ENCODE results near the gene HAPLN3. TPM values are rescaled to one million over a fixed set of nuclear protein-coding genes. Genes with fewer than 3 reads are reported as not detected.

The HAPLN3 gene
- total RNA-seq, 1 experiment from 2014 or later = 5.0 TPM

GRCh38 chr15:88901508-88902220 lies 6.3 kb upstream of the HAPLN3 start:
- no peak for DNase-seq (ENCODE audit: unreplicated experiment)
- Mint-ChIP-seq H3K36me3 (ENCODE audit: insufficient read depth, unreplicated experiment) (peaks cover 89% of the 10 kb centered on the region), H3K9me3 (ENCODE audit: unreplicated experiment) (no peaks in the 10 kb centered on the region), H3K4me3 (ENCODE audit: unreplicated experiment) (no peak overlapping the region), H3K27ac (ENCODE audit: low read depth, unreplicated experiment) (no peak overlapping the region), H3K4me1 (ENCODE audit: insufficient read depth, unreplicated experiment) (peaks cover 24% of the 10 kb centered on the region), H3K27me3 (ENCODE audit: insufficient read depth, unreplicated experiment) (no peaks in the 10 kb centered on the region)
- TF ChIP-seq CTCF (IDR thresholded peaks at IDR 0.05; ENCODE audit: unreplicated experiment) = no peak
- CTCF ChIA-PET = interaction anchor here (0.6 to 5.2 kb wide), 11 partner anchors 10 to 277 kb away, joined by 3 to 64 read pairs (median 4); no protein-coding TSS in a partner anchor
- no TSS peak for BruUV-seq (replicated peaks)
- intact Hi-C loops (cut with micrococcal nuclease) = no loop called here
- POLR2A ChIA-PET = interaction anchor here (0.8 to 1.2 kb wide), 2 partner anchors 14 to 15 kb away, joined by 3 to 5 read pairs; no protein-coding TSS in a partner anchor

GRCh38 chr15:88900982-88901418 lies 5.7 kb upstream of the HAPLN3 start:
- Mint-ChIP-seq H3K27ac (ENCODE audit: low read depth, unreplicated experiment) (peak overlapping the region; percentile 1), H3K9me3 (ENCODE audit: unreplicated experiment) (no peaks in the 10 kb centered on the region), H3K36me3 (ENCODE audit: insufficient read depth, unreplicated experiment) (peaks cover 87% of the 10 kb centered on the region), H3K4me1 (ENCODE audit: insufficient read depth, unreplicated experiment) (peaks cover 26% of the 10 kb centered on the region), H3K4me3 (ENCODE audit: unreplicated experiment) (no peak overlapping the region), H3K27me3 (ENCODE audit: insufficient read depth, unreplicated experiment) (no peaks in the 10 kb centered on the region)
- ChIA-PET POLR2A (interaction anchor here (1.0 kb wide), 1 partner anchor 11 kb away, joined by 3 read pairs; no protein-coding TSS in a partner anchor), CTCF (interaction anchor here (0.6 to 5.2 kb wide), 8 partner anchors 11 to 244 kb away, joined by 3 to 64 read pairs (median 4); no protein-coding TSS in a partner anchor)
- no TSS peak for BruUV-seq (replicated peaks)
- no peak for DNase-seq (ENCODE audit: unreplicated experiment)
- intact Hi-C loops (cut with micrococcal nuclease) = no loop called here
- no peak for TF ChIP-seq CTCF (IDR thresholded peaks at IDR 0.05; ENCODE audit: unreplicated experiment)

- Mint-ChIP-seq H3K27me3 (ENCODE audit: insufficient read depth, unreplicated experiment) (no peaks in the 10 kb centered on the region), H3K36me3 (ENCODE audit: insufficient read depth, unreplicated experiment) (peaks cover 81% of the 10 kb centered on the region), H3K4me3 (ENCODE audit: unreplicated experiment) (no peak overlapping the region), H3K27ac (ENCODE audit: low read depth, unreplicated experiment) (peak overlapping the region; percentile 1), H3K9me3 (ENCODE audit: unreplicated experiment) (no peaks in the 10 kb centered on the region), H3K4me1 (ENCODE audit: insufficient read depth, unreplicated experiment) (peaks cover 26% of the 10 kb centered on the region)
- ChIA-PET CTCF (interaction anchor here (0.6 to 0.9 kb wide), 4 partner anchors 28 to 242 kb away, joined by 3 to 4 read pairs (median 4); no protein-coding TSS in a partner anchor), POLR2A (interaction anchor here (0.7 to 1.0 kb wide), 3 partner anchors 11 to 241 kb away, joined by 3 to 5 read pairs (median 3); no protein-coding TSS in a partner anchor)
- intact Hi-C loops (cut with micrococcal nuclease) = no loop called here
- DNase-seq (ENCODE audit: unreplicated experiment) = no peak
- BruUV-seq (replicated peaks) = no TSS peak
- no peak for TF ChIP-seq CTCF (IDR thresholded peaks at IDR 0.05; ENCODE audit: unreplicated experiment)
These were observed 5.1 kb upstream of the HAPLN3 start for GRCh38 chr15:88900309-88900981.

GRCh38 chr15:88899251-88899650 lies 3.9 kb upstream of the HAPLN3 start:
- intact Hi-C loops (cut with micrococcal nuclease) = loop anchor here (10.0 kb wide), 1 partner anchor 94 kb away; the partner anchor contains the start of gene ACAN
- H3K27ac Mint-ChIP-seq (ENCODE audit: low read depth, unreplicated experiment) = no peak overlapping the region
- no peak for DNase-seq (ENCODE audit: unreplicated experiment)
- no peak for TF ChIP-seq CTCF (IDR thresholded peaks at IDR 0.05; ENCODE audit: unreplicated experiment)
- peaks cover 70% of the 10 kb centered on the region for H3K36me3 Mint-ChIP-seq (ENCODE audit: insufficient read depth, unreplicated experiment)
- CTCF ChIA-PET = no interaction called here
- H3K4me3 Mint-ChIP-seq (ENCODE audit: unreplicated experiment) = no peak overlapping the region
- POLR2A ChIA-PET = interaction anchor here (0.7 kb wide), 1 partner anchor 13 kb away, joined by 4 read pairs; no protein-coding TSS in a partner anchor
- no peaks in the 10 kb centered on the region for H3K27me3 Mint-ChIP-seq (ENCODE audit: insufficient read depth, unreplicated experiment)
- H3K4me1 Mint-ChIP-seq (ENCODE audit: insufficient read depth, unreplicated experiment) = peaks cover 19% of the 10 kb centered on the region
- BruUV-seq (replicated peaks) = no TSS peak
- H3K9me3 Mint-ChIP-seq (ENCODE audit: unreplicated experiment) = no peaks in the 10 kb centered on the region

Measured in MCF 10A (cell line).